Gastrocnemius medialis (tissue), 4 donors: ENCODE measurements around the gene CLN6.

Source experiments
- CTCF ChIP-seq, 5 experiments: fragments of 450-650 bp in 3 of 5; fragments of 200-600 bp in 2 of 5; sonication (generic) in 2 of 5; IDR thresholded peaks in 4 of 5; conservative IDR thresholded peaks in 1 of 5; 1 replicate in 4 of 5; 2 replicates in 1 of 5; pipeline ENCODE4 v1.5.1; 2016 to 2019; ENCODE audit warnings: antibody characterized with exemption in 5 of 5, mild to moderate bottlenecking in 3 of 5, moderate library complexity in 3 of 5
- POLR2A ChIP-seq, 2 donors: fragments of 450-650 bp; IDR thresholded peaks; one replicate each; pipeline ENCODE4 v1.6.1; 2017; ENCODE audit warnings: antibody characterized with exemption in 2 of 2, mild to moderate bottlenecking in 2 of 2, moderate library complexity in 2 of 2

GRCh38 chr15:68209272-68209671 lies 20.3 kb downstream of the CLN6 start:
- TF ChIP-seq POLR2A (IDR thresholded peaks at IDR 0.05), result no peak
- no peak for TF ChIP-seq CTCF (IDR thresholded peaks at IDR 0.05 in 4 of 5, conservative IDR thresholded peaks at IDR 0.05 in 1 of 5)
